HEK293 (cell line): ENCODE results near the gene RNF227.

ENCODE experiments used
- CTCF ChIA-PET: fragments of 350-600 bp; formaldehyde crosslinking; extraction: SDS; loops from one replicate; lab custom pipeline; 2021; ENCODE audit warnings: antibody characterized with exemption; lab: Yijun Ruan, JAX
- POLR2A ChIA-PET: fragments of 300-600 bp; formaldehyde crosslinking; extraction: SDS; loops from one replicate; lab custom pipeline; 2020; ENCODE audit warnings: antibody characterized with exemption, inconsistent platforms; lab: Yijun Ruan, JAX
- H3K27ac ChIP-seq: fragments of 200-500 bp; sonication (Bioruptor generic); 2 replicates; pipeline ENCODE4 v1.5.1; 2014; ENCODE audit warnings: low read depth, low read length, control low read depth, inconsistent platforms; ENCODE audit errors: extremely low read depth
- H3K36me3 ChIP-seq, 2 experiments: fragments of 200-500 bp in 1 of 2; sonication (Bioruptor generic) in 1 of 2; 1 replicate in 1 of 2; 2 replicates in 1 of 2; pipeline ENCODE4 v1.5.1; 2014 to 2017; ENCODE audit warnings: inconsistent platforms in 2 of 2, low read length in 2 of 2; ENCODE audit not compliant: control insufficient read depth in 2 of 2, insufficient read depth in 1 of 2
- H3K4me1 ChIP-seq: fragments of 200-500 bp; sonication (Bioruptor generic); 2 replicates; pipeline ENCODE4 v1.5.1; 2014; ENCODE audit warnings: mild to moderate bottlenecking, low read length, inconsistent platforms; ENCODE audit not compliant: control insufficient read depth, insufficient read depth
- H3K4me3 ChIP-seq: 2 replicates; pipeline ENCODE4 v1.5.1; 2011; ENCODE audit warnings: low read depth, mild to moderate bottlenecking, control low read depth, low read length, moderate library complexity
- H3K9me3 ChIP-seq: fragments of 200-500 bp; sonication (Bioruptor generic); 2 replicates; pipeline ENCODE4 v1.5.1; 2014; ENCODE audit warnings: low read depth, low read length, inconsistent platforms; ENCODE audit not compliant: control insufficient read depth, insufficient read depth
- EGR2 ChIP-seq: fragments of 450-650 bp; formaldehyde crosslinking; IDR thresholded peaks from 2 replicates; pipeline ENCODE4 v1.5.1; 2016; ENCODE audit warnings: low read depth, missing biosample characterization, missing genetic modification characterization
- GLIS2 ChIP-seq: fragments of 450-650 bp; formaldehyde crosslinking; IDR thresholded peaks from 2 replicates; pipeline ENCODE4 v1.5.1; 2016; ENCODE audit warnings: missing biosample characterization, missing genetic modification characterization
- MZF1 ChIP-seq: fragments of 450-650 bp; formaldehyde crosslinking; IDR thresholded peaks from 2 replicates; pipeline ENCODE4 v1.5.1; 2017; ENCODE audit warnings: missing biosample characterization, missing genetic modification characterization, borderline replicate concordance
- OVOL3 ChIP-seq: fragments of 450-650 bp; formaldehyde crosslinking; IDR thresholded peaks from 2 replicates; pipeline ENCODE4 v1.5.1; 2016; ENCODE audit warnings: missing biosample characterization, missing genetic modification characterization
- SCRT2 ChIP-seq: fragments of 450-650 bp; formaldehyde crosslinking; IDR thresholded peaks from 2 replicates; pipeline ENCODE4 v1.5.1; 2016; ENCODE audit warnings: missing biosample characterization, missing genetic modification characterization
- SP2 ChIP-seq: fragments of 450-650 bp; formaldehyde crosslinking; IDR thresholded peaks from 2 replicates; pipeline ENCODE4 v1.5.1; 2016; ENCODE audit warnings: missing biosample characterization, missing genetic modification characterization
- YY2 ChIP-seq: fragments of 450-650 bp; formaldehyde crosslinking; IDR thresholded peaks from 2 replicates; pipeline ENCODE4 v1.5.1; 2016; ENCODE audit warnings: missing biosample characterization, missing genetic modification characterization
- ZBTB48 ChIP-seq: fragments of 450-650 bp; formaldehyde crosslinking; IDR thresholded peaks from 2 replicates; pipeline ENCODE4 v1.5.1; 2016; ENCODE audit warnings: missing biosample characterization, missing genetic modification characterization
- ZIC2 ChIP-seq: fragments of 450-650 bp; formaldehyde crosslinking; IDR thresholded peaks from 2 replicates; pipeline ENCODE4 v1.5.1; 2016; ENCODE audit warnings: missing biosample characterization, missing genetic modification characterization
- ZNF138 ChIP-seq: fragments of 450-650 bp; formaldehyde crosslinking; IDR thresholded peaks from 2 replicates; pipeline ENCODE4 v1.5.1; 2016; ENCODE audit warnings: missing biosample characterization, missing genetic modification characterization, borderline replicate concordance
- ZNF155 ChIP-seq: fragments of 450-650 bp; formaldehyde crosslinking; IDR thresholded peaks from 2 replicates; pipeline ENCODE4 v1.5.1; 2016; ENCODE audit warnings: missing biosample characterization, missing genetic modification characterization
- ZNF16 ChIP-seq: fragments of 450-650 bp; formaldehyde crosslinking; IDR thresholded peaks from 2 replicates; pipeline ENCODE4 v1.5.1; 2016; ENCODE audit warnings: low read depth, missing biosample characterization, missing genetic modification characterization
- ZNF184 ChIP-seq: fragments of 450-650 bp; IDR thresholded peaks from 2 replicates; pipeline ENCODE4 v1.5.1; 2018; ENCODE audit warnings: missing biosample characterization, mild to moderate bottlenecking, missing genetic modification characterization
- ZNF239 ChIP-seq: fragments of 450-650 bp; formaldehyde crosslinking; IDR thresholded peaks from 2 replicates; pipeline ENCODE4 v1.5.1; 2016; ENCODE audit warnings: missing biosample characterization, missing genetic modification characterization
- ZNF274 ChIP-seq, 2 experiments: fragments of 200-500 bp in 1 of 2; fragments of 450-650 bp in 1 of 2; sonication (Bioruptor generic) in 1 of 2; formaldehyde crosslinking in 1 of 2; IDR thresholded peaks; 2 replicates each; pipeline versions ENCODE4 v1.5.1 to v1.6.1; 2014 to 2016; ENCODE audit warnings: borderline replicate concordance in 1 of 2, inconsistent platforms in 1 of 2, low read length in 1 of 2, missing biosample characterization in 1 of 2, missing genetic modification characterization in 1 of 2
- ZNF529 ChIP-seq: fragments of 450-650 bp; formaldehyde crosslinking; IDR thresholded peaks from 2 replicates; pipeline ENCODE4 v1.5.1; 2017; ENCODE audit warnings: missing genetic modification characterization, missing biosample characterization; ENCODE audit not compliant: insufficient replicate concordance
- ZNF548 ChIP-seq: fragments of 450-650 bp; formaldehyde crosslinking; IDR thresholded peaks from 2 replicates; pipeline ENCODE4 v1.5.1; 2016; ENCODE audit warnings: missing biosample characterization, missing genetic modification characterization
- ZNF555 ChIP-seq: fragments of 450-650 bp; formaldehyde crosslinking; conservative IDR thresholded peaks from 2 replicates; pipeline ENCODE4 v1.5.1; 2017; ENCODE audit warnings: missing biosample characterization, mild to moderate bottlenecking, missing genetic modification characterization, inconsistent platforms
- ZNF626 ChIP-seq: fragments of 450-650 bp; sonication (Bioruptor Pico); formaldehyde crosslinking; IDR thresholded peaks from 2 replicates; pipeline ENCODE4 v1.5.1; 2018; ENCODE audit warnings: missing biosample characterization, missing genetic modification characterization, inconsistent platforms
- ZNF629 ChIP-seq: fragments of 450-650 bp; formaldehyde crosslinking; IDR thresholded peaks from 2 replicates; pipeline ENCODE4 v1.5.1; 2017; ENCODE audit warnings: missing biosample characterization, missing genetic modification characterization
- TF ChIP-seq, protein P1 (sequence below): fragments of 450-650 bp; formaldehyde crosslinking; IDR thresholded peaks from 2 replicates; pipeline ENCODE4 v1.5.1; 2016; ENCODE audit warnings: missing biosample characterization, missing genetic modification characterization
- TF ChIP-seq, protein P2 (sequence below): fragments of 450-650 bp; formaldehyde crosslinking; conservative IDR thresholded peaks from 2 replicates; pipeline ENCODE4 v1.5.1; 2016; ENCODE audit warnings: low read depth, missing biosample characterization, missing genetic modification characterization
- TF ChIP-seq, protein P3 (sequence below): fragments of 450-650 bp; formaldehyde crosslinking; IDR thresholded peaks from 2 replicates; pipeline ENCODE4 v1.5.1; 2016; ENCODE audit warnings: missing biosample characterization, missing genetic modification characterization
- TF ChIP-seq, protein P4 (sequence below): fragments of 450-650 bp; formaldehyde crosslinking; IDR thresholded peaks from 2 replicates; pipeline ENCODE4 v1.5.1; 2017; ENCODE audit warnings: missing biosample characterization, missing genetic modification characterization

The RNF227 gene

DNA sequence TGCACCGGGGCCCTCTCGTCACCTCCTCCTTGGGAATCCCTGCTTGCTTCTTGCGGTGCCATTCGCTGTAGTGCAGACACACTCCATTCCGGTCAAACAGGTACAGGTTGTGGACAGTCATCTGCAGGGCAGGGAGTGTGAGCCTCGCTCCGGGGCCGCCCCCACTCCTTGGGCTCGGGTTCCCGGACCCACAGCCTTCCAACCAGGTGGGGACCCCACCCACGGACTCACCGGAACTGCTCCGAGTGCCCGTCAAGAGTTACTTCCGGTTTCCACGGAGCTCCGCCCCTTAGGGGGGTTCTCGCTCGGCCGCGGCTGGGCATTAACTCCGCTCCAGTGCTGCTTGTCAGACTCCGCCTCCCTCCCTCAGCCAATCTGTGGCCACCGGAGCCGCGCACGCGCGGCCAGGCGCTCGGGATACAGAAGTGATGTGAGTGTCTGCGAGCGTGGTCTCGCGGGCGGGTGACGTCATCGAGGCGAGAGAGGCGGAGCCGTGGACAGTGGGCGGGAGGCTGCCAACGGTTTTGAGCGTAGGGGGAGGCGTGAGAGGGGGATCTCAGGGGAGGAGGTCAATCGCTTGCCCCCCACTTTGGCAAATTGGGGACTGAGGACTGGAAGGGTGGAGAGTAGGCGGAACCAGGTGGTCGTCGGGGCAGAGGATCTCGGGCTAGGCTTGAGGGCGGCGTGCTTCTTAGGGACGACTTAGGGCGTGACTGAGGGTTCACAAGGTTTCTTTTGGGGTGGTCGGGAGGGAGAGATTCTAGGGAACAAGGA, 15.8 kb upstream of the RNF227 start, which contains the start of the genes CNTROB and TRAPPC1:
CNTROB (plus strand) TSS at position 498 of the 774 bp plus-strand sequence. CDS start 874 bp downstream, outside the sequence.
TRAPPC1 (minus strand) TSS at position 238 of the 774 bp plus-strand sequence; CDS start at position 121, 117 bp downstream.
- Histone ChIP-seq H3K36me3 (peaks cover 27 to 62% of the 10 kb centered on the region in 2 experiments), H3K9me3 (no peaks in the 10 kb centered on the region), H3K27ac (peak within 1 kb of the TSS; percentile 57; the same call in 1 of the 2 replicates), H3K4me1 (peaks cover 5% of the 10 kb centered on the region; the same call in 1 of the 2 replicates), H3K4me3 (peak within 1 kb of the TSS; percentile 93)
- ChIA-PET POLR2A (interaction anchor here (0.6 to 5.3 kb wide), 29 partner anchors 9 to 528 kb away, joined by 3 to 66 read pairs (median 4); partner anchors contain the start of genes CHD3, FXR2, KDM6B and NAA38), CTCF (interaction anchor here (0.7 to 2.4 kb wide), 13 partner anchors 10 to 1479 kb away, joined by 3 to 36 read pairs (median 5); no protein-coding TSS in a partner anchor)
- TF ChIP-seq ZIC2 (tag by site-specific recombination) = peak; percentile 62
- TF ChIP-seq ZNF555 = no peak
- TF ChIP-seq, protein P1, sequence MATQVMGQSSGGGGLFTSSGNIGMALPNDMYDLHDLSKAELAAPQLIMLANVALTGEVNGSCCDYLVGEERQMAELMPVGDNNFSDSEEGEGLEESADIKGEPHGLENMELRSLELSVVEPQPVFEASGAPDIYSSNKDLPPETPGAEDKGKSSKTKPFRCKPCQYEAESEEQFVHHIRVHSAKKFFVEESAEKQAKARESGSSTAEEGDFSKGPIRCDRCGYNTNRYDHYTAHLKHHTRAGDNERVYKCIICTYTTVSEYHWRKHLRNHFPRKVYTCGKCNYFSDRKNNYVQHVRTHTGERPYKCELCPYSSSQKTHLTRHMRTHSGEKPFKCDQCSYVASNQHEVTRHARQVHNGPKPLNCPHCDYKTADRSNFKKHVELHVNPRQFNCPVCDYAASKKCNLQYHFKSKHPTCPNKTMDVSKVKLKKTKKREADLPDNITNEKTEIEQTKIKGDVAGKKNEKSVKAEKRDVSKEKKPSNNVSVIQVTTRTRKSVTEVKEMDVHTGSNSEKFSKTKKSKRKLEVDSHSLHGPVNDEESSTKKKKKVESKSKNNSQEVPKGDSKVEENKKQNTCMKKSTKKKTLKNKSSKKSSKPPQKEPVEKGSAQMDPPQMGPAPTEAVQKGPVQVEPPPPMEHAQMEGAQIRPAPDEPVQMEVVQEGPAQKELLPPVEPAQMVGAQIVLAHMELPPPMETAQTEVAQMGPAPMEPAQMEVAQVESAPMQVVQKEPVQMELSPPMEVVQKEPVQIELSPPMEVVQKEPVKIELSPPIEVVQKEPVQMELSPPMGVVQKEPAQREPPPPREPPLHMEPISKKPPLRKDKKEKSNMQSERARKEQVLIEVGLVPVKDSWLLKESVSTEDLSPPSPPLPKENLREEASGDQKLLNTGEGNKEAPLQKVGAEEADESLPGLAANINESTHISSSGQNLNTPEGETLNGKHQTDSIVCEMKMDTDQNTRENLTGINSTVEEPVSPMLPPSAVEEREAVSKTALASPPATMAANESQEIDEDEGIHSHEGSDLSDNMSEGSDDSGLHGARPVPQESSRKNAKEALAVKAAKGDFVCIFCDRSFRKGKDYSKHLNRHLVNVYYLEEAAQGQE (tag by site-specific recombination) = peak; percentile 45
- TF ChIP-seq, protein P2, sequence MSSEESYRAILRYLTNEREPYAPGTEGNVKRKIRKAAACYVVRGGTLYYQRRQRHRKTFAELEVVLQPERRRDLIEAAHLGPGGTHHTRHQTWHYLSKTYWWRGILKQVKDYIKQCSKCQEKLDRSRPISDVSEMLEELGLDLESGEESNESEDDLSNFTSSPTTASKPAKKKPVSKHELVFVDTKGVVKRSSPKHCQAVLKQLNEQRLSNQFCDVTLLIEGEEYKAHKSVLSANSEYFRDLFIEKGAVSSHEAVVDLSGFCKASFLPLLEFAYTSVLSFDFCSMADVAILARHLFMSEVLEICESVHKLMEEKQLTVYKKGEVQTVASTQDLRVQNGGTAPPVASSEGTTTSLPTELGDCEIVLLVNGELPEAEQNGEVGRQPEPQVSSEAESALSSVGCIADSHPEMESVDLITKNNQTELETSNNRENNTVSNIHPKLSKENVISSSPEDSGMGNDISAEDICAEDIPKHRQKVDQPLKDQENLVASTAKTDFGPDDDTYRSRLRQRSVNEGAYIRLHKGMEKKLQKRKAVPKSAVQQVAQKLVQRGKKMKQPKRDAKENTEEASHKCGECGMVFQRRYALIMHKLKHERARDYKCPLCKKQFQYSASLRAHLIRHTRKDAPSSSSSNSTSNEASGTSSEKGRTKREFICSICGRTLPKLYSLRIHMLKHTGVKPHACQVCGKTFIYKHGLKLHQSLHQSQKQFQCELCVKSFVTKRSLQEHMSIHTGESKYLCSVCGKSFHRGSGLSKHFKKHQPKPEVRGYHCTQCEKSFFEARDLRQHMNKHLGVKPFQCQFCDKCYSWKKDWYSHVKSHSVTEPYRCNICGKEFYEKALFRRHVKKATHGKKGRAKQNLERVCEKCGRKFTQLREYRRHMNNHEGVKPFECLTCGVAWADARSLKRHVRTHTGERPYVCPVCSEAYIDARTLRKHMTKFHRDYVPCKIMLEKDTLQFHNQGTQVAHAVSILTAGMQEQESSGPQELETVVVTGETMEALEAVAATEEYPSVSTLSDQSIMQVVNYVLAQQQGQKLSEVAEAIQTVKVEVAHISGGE (tag by site-specific recombination) = peak; percentile 96
- TF ChIP-seq ZNF155 (tag by site-specific recombination) = no peak
- TF ChIP-seq ZNF239 = 0 out of 2 replicates have a peak, but pooled peaks have one; percentile 30
- TF ChIP-seq, protein P3, sequence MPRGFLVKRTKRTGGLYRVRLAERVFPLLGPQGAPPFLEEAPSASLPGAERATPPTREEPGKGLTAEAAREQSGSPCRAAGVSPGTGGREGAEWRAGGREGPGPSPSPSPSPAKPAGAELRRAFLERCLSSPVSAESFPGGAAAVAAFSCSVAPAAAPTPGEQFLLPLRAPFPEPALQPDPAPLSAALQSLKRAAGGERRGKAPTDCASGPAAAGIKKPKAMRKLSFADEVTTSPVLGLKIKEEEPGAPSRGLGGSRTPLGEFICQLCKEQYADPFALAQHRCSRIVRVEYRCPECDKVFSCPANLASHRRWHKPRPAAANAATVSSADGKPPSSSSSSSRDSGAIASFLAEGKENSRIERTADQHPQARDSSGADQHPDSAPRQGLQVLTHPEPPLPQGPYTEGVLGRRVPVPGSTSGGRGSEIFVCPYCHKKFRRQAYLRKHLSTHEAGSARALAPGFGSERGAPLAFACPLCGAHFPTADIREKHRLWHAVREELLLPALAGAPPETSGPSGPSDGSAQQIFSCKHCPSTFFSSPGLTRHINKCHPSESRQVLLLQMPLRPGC = peak; percentile 88
- no peak for TF ChIP-seq SCRT2 (tag by site-specific recombination)
- peak; percentile 75 for TF ChIP-seq MZF1 (tag by site-specific recombination)
- peak; percentile 95 for TF ChIP-seq SP2 (tag by site-specific recombination)
- no peak for TF ChIP-seq ZNF548 (tag by site-specific recombination)
- TF ChIP-seq OVOL3 (tag by site-specific recombination) = peak; percentile 74; the same call in 1 of the 2 replicates
- TF ChIP-seq ZBTB48 (tag by site-specific recombination) = peak; percentile 98
- no peak for TF ChIP-seq ZNF274 (IDR thresholded peaks at IDR 0.05; ENCODE audit: low read length)
- no peak for TF ChIP-seq ZNF274 (tag by site-specific recombination; IDR thresholded peaks at IDR 0.05; ENCODE audit: borderline replicate concordance)
- no peak for TF ChIP-seq ZNF16 (tag by site-specific recombination)
- peak; percentile 69; the same call in 1 of the 2 replicates for TF ChIP-seq YY2 (tag by site-specific recombination)
- no peak for TF ChIP-seq ZNF184 (tag by site-specific recombination)
- peak; percentile 99 for TF ChIP-seq EGR2 (tag by site-specific recombination)
- peak; percentile 95 for TF ChIP-seq GLIS2 (tag by site-specific recombination)
- no peak for TF ChIP-seq ZNF626 (tag by site-specific recombination)
- peak; percentile 98 for TF ChIP-seq ZNF629
- no peak for TF ChIP-seq ZNF138
- no peak for TF ChIP-seq ZNF529
- TF ChIP-seq, protein P4, sequence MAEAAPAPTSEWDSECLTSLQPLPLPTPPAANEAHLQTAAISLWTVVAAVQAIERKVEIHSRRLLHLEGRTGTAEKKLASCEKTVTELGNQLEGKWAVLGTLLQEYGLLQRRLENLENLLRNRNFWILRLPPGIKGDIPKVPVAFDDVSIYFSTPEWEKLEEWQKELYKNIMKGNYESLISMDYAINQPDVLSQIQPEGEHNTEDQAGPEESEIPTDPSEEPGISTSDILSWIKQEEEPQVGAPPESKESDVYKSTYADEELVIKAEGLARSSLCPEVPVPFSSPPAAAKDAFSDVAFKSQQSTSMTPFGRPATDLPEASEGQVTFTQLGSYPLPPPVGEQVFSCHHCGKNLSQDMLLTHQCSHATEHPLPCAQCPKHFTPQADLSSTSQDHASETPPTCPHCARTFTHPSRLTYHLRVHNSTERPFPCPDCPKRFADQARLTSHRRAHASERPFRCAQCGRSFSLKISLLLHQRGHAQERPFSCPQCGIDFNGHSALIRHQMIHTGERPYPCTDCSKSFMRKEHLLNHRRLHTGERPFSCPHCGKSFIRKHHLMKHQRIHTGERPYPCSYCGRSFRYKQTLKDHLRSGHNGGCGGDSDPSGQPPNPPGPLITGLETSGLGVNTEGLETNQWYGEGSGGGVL (tag by site-specific recombination) = peak; percentile 100
